HL-60/S4 treated with phorbol 12-myristate 13-acetate at 8.2 ng/mL for 4 days and 3 days (cell line): Measurements from ENCODE around the gene TRAF3.

Experiments
- in situ Hi-C: fragments of 300-500 bp; cut with MboI; formaldehyde crosslinking; loops from 2 replicates; pipeline ENCODE4 v1.15.0; 2022; ENCODE audit warnings: low sequenced_read_pairs

TRAF3 gene

GRCh38 chr14:102906616-102907302 is 129.5 kb downstream of the TRAF3 start:
- in situ Hi-C loops: no loop called here

DNA sequence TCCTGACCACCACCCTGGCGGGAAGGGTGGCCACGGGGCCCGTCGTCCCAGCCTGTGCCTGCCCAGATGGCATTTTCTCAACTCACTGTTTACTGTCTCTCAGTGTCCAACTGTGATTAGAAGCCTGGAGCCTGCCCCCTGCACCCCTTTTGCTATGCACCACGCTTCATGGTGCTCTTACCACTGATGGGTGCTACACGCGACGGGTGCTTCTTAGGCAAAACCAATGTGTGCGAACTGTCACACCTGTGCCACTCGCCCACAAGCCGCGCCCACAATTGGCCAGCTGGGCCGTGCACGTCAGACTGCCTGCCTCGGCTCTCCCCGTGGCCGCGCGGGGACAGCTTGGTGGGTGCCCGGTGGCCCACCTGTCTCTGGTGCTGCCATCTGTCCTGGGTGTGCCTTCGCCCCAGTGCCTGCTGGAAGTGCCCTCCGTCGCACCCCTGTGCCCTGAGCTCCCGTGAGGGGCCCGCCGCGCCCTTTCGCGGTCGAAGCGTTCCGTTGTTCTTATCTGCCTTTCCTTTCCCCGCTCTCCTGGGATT is 130.1 kb downstream of the TRAF3 start:
- in situ Hi-C loops: no loop called here

GRCh38 chr14:102907980-102908730 is 130.9 kb downstream of the TRAF3 start:
- in situ Hi-C loops: no loop called here

DNA sequence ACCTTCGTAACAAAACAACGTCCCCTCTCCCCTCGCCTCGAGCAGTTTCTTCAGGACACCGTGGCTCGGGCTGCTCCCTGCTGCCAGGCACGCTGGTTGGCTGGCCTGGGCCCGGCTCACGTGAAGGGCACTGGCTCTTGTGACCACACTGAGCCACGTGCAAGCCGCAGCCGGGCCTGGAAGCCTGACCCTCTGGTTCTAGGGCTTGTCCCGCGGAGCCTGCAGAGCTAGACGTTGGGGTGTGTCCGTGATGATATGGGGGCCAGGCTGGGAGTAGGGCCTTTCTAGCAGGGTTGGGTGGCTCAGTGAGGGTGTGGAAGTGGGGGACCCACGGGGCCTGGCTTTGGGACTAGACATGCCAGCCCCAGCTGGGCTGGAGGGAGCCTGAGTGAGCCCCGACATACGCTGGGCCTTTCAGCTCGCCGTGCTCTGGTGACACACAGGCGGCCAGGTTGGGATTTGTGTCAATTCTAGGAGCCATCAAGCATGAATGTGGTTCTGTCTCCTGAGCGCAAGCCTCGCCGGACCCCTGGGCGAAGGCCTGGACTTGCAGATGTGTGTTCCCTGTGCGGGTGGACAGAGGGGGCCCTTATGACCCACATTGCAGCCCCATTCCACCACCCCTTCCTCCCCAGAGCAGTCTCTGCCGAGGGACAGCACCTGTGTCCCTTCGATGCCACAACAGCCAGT is 131.7 kb downstream of the TRAF3 start:
- in situ Hi-C loops: no loop called here

- in situ Hi-C loops: no loop called here
These were observed 132.2 kb downstream of the TRAF3 start for GRCh38 chr14:102909462-102909861.

DNA sequence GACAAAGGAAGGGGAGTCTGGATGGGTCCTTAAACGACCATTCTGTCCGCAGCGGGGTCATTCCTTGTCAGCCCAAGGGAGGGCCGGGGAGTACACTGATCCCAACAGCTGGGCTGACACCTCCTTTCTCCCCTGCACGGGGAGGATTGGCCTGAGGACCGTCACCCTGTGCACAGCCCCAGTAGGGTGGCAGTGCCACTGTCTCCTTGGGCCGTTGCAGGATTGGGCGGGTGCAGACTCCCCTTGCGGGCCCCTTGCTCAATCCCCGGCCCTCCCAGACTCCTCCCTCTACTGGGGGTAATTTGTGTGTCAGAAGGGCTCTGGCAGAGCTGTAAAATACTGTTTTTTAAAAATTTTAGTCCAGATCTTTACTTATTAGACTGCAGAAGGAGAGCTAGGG is 132.7 kb downstream of the TRAF3 start:
- in situ Hi-C loops: no loop called here

DNA sequence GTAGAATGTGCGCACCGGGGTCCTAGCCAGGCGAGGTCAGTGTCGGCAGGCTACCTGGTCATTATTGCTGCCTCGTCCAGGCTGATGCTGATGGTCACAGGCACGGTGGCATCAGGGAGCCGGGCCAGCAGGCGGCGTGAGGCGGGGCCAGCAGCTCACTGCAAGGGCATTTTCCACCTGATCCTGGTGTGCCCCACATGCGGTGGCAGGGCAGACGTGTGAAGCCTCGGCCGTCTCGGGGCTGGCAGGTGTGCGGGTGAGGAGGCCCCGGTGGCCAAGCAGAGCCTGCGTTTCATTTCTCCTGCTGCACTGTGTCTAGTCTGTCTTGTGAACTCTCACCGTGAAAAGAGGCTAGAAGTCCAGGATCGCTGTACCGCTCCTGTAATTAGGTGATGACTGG is 133.2 kb downstream of the TRAF3 start:
- in situ Hi-C loops: no loop called here

GRCh38 chr14:102911541-102911951 is 134.3 kb downstream of the TRAF3 start:
- in situ Hi-C loops: no loop called here

- in situ Hi-C loops: no loop called here
These were observed 134.9 kb downstream of the TRAF3 start for GRCh38 chr14:102911991-102912761.

DNA sequence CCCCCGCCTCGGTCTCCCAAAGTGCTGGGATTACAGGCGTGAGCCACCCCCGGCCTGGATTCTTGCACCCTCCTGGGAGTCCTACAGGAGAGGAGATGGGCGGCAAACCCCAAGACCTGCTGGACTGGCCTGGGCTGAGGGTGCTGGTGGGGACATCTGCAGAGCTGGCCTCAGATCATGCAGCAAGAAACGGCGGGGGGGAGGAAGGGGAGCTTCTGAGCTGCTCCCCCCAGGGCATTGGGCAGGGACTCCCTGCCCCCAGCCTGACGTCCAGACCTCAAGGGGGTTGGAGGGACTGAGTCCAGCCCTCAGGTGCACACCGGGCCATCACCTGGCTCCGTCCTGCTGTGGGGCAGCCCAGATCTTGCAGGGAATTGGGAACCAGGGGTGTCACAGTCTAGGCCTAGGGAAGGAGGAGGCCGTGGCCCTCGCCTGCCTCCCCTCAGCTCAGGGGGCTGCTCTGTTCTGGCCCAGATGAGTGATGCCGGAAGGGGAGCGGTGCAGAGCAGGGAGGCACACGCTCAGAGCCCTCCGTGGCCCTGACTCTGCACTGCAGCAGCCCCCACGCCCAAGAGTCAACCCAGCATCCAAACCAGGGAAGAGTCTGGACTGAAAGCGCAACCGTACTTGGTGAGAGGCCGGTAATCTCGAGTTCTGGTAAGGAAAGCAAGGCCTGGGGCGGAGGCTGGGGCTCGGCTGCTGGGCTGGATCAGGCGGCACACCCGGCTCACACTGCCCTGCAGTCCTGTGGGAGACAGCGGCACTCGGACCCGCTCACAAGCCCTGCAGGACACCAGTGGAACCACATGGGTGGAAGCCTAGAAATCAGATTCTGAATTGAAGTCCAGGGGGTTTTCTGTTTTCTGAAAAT is 136.3 kb downstream of the TRAF3 start:
- in situ Hi-C loops: no loop called here

GRCh38 chr14:102914474-102915291 is 137.4 kb downstream of the TRAF3 start:
- in situ Hi-C loops: no loop called here

GRCh38 chr14:102915292-102916110 is 138.3 kb downstream of the TRAF3 start:
- in situ Hi-C loops: no loop called here

GRCh38 chr14:102916347-102917055 is 139.3 kb downstream of the TRAF3 start:
- in situ Hi-C loops: no loop called here

- in situ Hi-C loops: no loop called here
These were observed 139.8 kb downstream of the TRAF3 start for GRCh38 chr14:102917056-102917385.

DNA sequence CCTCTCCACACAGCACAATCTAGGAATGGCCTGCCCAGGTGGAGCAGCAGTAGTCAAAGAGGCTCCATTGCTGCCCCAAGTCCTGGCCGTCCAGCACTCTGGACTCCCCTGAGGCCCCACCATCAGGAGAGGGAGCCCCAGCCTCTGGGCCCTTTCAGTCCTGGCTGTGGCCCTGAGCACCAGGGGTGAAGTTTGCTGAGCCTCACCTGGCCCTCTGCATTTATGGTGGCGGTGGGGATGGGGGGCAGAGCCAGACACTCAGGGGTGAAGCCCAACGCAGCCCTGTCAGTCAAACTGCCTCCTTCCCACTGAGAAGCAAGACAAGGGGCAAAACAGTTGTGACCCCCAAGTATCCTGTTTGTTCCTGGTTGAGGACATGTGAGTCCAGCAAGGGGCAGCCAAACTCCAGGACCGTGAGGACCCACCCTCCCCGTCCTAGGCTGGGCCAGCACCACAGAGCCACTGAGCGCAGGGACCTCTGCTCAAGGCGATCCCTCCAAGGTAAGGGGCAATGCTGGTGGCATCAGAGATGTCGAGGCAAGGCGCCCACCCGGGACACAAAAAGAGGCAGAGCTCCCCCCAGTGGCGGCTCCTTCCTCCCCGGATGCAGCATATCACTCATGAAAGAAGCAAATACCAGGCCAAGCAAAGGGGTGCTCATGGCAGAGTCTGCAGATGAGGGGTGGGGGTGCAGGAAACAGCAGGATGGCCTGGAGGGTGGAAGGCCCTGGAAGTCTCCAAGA is 140.4 kb downstream of the TRAF3 start:
- in situ Hi-C loops: no loop called here

DNA sequence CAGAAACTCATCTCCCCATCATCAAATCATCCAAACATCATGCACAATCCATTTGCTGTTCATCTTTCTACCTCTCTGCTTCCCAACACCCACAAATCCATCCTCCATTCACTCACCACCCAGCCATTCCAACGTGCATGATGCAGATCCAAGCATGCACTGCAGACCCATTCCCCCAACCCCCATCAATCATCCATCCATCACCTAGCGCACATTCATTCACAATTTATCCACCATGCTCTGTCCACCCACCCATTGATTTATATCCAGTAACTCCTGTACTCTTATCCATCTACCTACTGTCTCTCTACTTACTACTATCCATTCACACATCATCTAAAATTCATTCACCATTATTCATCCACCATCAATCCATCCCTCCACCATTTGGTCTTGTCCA is 141.2 kb downstream of the TRAF3 start:
- in situ Hi-C loops: no loop called here
